SK-N-SH treated with all-trans-retinoic acid at 6 μM for 48 hours (cell line): ENCODE measurements around the gene COX15.

ENCODE experiments used
- ATAC-seq: fragments of 200-7000 bp; cut with Tn5 transposase; 3 replicates; pipeline ENCODE4 v1.9.1; 2020; ENCODE audit warnings: mild to moderate bottlenecking, moderate library complexity
- ARNTL ChIP-seq: fragments of 450-650 bp; formaldehyde crosslinking; IDR thresholded peaks from 2 replicates; pipeline ENCODE4 v1.5.0; 2020; ENCODE audit warnings: low read depth, mild to moderate bottlenecking, moderate library complexity, borderline replicate concordance
- BACH2 ChIP-seq: fragments of 250-450 bp; sonication (Bioruptor Pico); IDR thresholded peaks from 2 replicates; pipeline ENCODE4 v1.9.0; 2021; ENCODE audit warnings: mild to moderate bottlenecking, borderline replicate concordance
- CREB5 ChIP-seq: fragments of 250-450 bp; sonication (Bioruptor Pico); IDR thresholded peaks from 2 replicates; pipeline ENCODE4 v1.5.1; 2020; ENCODE audit warnings: low read depth, mild to moderate bottlenecking, moderate library complexity
- CSDC2 ChIP-seq: fragments of 250-450 bp; sonication (Bioruptor Pico); IDR thresholded peaks from 2 replicates; pipeline ENCODE4 v1.5.0; 2020; ENCODE audit warnings: mild to moderate bottlenecking, moderate library complexity
- CSRNP3 ChIP-seq: fragments of 250-450 bp; sonication (Bioruptor Pico); IDR thresholded peaks from 2 replicates; pipeline ENCODE4 v1.5.1; 2021; ENCODE audit warnings: mild to moderate bottlenecking, moderate library complexity
- ESRRG ChIP-seq: fragments of 250-450 bp; sonication (Bioruptor Pico); IDR thresholded peaks from 2 replicates; pipeline ENCODE4 v1.6.1; 2021; ENCODE audit warnings: mild to moderate bottlenecking
- GLIS3 ChIP-seq: fragments of 250-450 bp; sonication (Bioruptor Pico); IDR thresholded peaks from 2 replicates; pipeline ENCODE4 v1.5.0; 2020; ENCODE audit warnings: mild to moderate bottlenecking, moderate library complexity
- ISL1 ChIP-seq: fragments of 250-450 bp; sonication (Bioruptor Pico); IDR thresholded peaks from 2 replicates; pipeline ENCODE4 v2.1.2; 2022; ENCODE audit warnings: mild to moderate bottlenecking, moderate library complexity
- OSR1 ChIP-seq: fragments of 250-450 bp; sonication (Bioruptor Pico); IDR thresholded peaks from 2 replicates; pipeline ENCODE4 v1.8.0; 2022; ENCODE audit warnings: moderate library complexity, mild to moderate bottlenecking, inconsistent platforms
- PATZ1 ChIP-seq: fragments of 250-450 bp; sonication (Bioruptor Pico); IDR thresholded peaks from 2 replicates; pipeline ENCODE4 v1.8.0; 2020; ENCODE audit warnings: mild to moderate bottlenecking, moderate library complexity, borderline replicate concordance
- POU6F1 ChIP-seq: fragments of 250-450 bp; sonication (Bioruptor Pico); IDR thresholded peaks from 2 replicates; pipeline ENCODE4 v1.8.0; 2021; ENCODE audit warnings: low read depth, mild to moderate bottlenecking, moderate library complexity, borderline replicate concordance
- PPARA ChIP-seq: fragments of 250-450 bp; sonication (Bioruptor Pico); IDR thresholded peaks from 2 replicates; pipeline ENCODE4 v1.5.0; 2020; ENCODE audit warnings: mild to moderate bottlenecking, borderline replicate concordance
- TOX ChIP-seq: fragments of 250-450 bp; sonication (Bioruptor Pico); IDR thresholded peaks from 2 replicates; pipeline ENCODE4 v1.8.0; 2021; ENCODE audit warnings: mild to moderate bottlenecking, moderate library complexity, borderline replicate concordance
- TSHZ2 ChIP-seq: fragments of 250-450 bp; sonication (Bioruptor Pico); IDR thresholded peaks from 2 replicates; pipeline ENCODE4 v1.5.0; 2020; ENCODE audit warnings: mild to moderate bottlenecking, moderate library complexity
- ZC3H10 ChIP-seq: fragments of 250-450 bp; sonication (Bioruptor Pico); IDR thresholded peaks from 2 replicates; pipeline ENCODE4 v1.5.1; 2021; ENCODE audit warnings: mild to moderate bottlenecking, moderate library complexity
- ZFP3 ChIP-seq: fragments of 250-450 bp; sonication (Bioruptor Pico); IDR thresholded peaks from 2 replicates; pipeline ENCODE4 v1.5.0; 2020; ENCODE audit warnings: mild to moderate bottlenecking, moderate library complexity
- ZFP30 ChIP-seq: fragments of 450-650 bp; formaldehyde crosslinking; IDR thresholded peaks from 2 replicates; pipeline ENCODE4 v1.5.0; 2022; ENCODE audit warnings: mild to moderate bottlenecking, moderate library complexity
- ZNF565 ChIP-seq: fragments of 450-650 bp; formaldehyde crosslinking; conservative IDR thresholded peaks from 2 replicates; pipeline ENCODE4 v1.5.0; 2020; ENCODE audit warnings: low read depth, mild to moderate bottlenecking, moderate library complexity
- ZNF70 ChIP-seq: fragments of 450-650 bp; formaldehyde crosslinking; IDR thresholded peaks from 2 replicates; pipeline ENCODE4 v1.5.0; 2020; ENCODE audit warnings: mild to moderate bottlenecking, moderate library complexity

COX15 gene

GRCh38 chr10:99777918-99778714 lies 46.2 kb upstream of the COX15 start:
- TF ChIP-seq PPARA (CRISPR knock-in tag): no peak
- TF ChIP-seq OSR1: no peak
- TF ChIP-seq ZNF565 (CRISPR knock-in tag): no peak
- no peak for TF ChIP-seq BACH2 (CRISPR knock-in tag)
- TF ChIP-seq ESRRG: no peak
- TF ChIP-seq ZFP30 (CRISPR knock-in tag): no peak
- no peak for TF ChIP-seq TOX (CRISPR knock-in tag)
- TF ChIP-seq CSDC2 (CRISPR knock-in tag): no peak
- no peak for TF ChIP-seq ZFP3
- TF ChIP-seq POU6F1: no peak
- TF ChIP-seq CSRNP3 (CRISPR knock-in tag): no peak
- no peak for TF ChIP-seq ARNTL
- no peak for TF ChIP-seq GLIS3 (CRISPR knock-in tag)
- no peak for TF ChIP-seq ZC3H10 (CRISPR knock-in tag)
- no peak for TF ChIP-seq CREB5 (CRISPR knock-in tag)
- TF ChIP-seq ISL1: no peak
- TF ChIP-seq PATZ1: no peak
- no peak for TF ChIP-seq ZNF70
- TF ChIP-seq TSHZ2 (CRISPR knock-in tag): no peak
- ATAC-seq: no peak

- TF ChIP-seq ISL1: peak; percentile 98
- TF ChIP-seq CSDC2 (CRISPR knock-in tag): no peak
- TF ChIP-seq OSR1: no peak
- no peak for TF ChIP-seq ZFP3
- TF ChIP-seq PATZ1: peak; percentile 76
- TF ChIP-seq TOX (CRISPR knock-in tag): peak; percentile 60; the same call in 1 of the 2 replicates
- peak; percentile 91 for TF ChIP-seq CREB5 (CRISPR knock-in tag)
- TF ChIP-seq ARNTL: no peak
- peak; percentile 68 for TF ChIP-seq ZC3H10 (CRISPR knock-in tag)
- TF ChIP-seq ZNF70: peak; percentile 91
- peak; percentile 61 for ATAC-seq
Observed at GRCh38 chr10:99775850-99776249, 43.9 kb upstream of the COX15 start.
